ENCODE data around the gene HOATZ.

Gene HOATZ

DNA sequence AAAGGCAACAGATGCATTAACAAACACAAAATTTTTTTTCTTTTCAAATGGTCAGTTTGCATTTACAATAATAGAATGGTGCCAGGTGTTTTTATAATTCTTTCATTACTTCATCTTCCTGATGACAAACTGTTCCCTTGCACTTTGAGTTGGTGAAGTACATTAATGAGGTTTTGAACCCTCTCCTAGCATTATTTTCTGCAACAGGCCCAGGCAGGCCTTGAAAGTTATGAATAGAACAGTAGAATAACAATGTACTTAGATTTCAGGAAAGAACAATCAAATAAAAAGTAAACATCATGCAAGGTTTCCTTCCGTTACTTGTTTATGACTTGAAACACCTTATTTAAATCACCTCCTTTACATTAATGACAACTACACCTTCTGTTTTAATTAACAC is 12.0 kb upstream of the HOATZ start:
- H3K36me3 ChIP-seq (ENCODE audit: insufficient read depth, low read length): no peaks in the 10 kb centered on the region
- no peak overlapping the region for H3K9ac ChIP-seq (ENCODE audit: low read length)
- no peaks in the 10 kb centered on the region for H3K9me3 ChIP-seq (ENCODE audit: low read length)
- H2AFZ ChIP-seq (ENCODE audit: low read length): no peak overlapping the region
- no peak overlapping the region for H3K27ac ChIP-seq (ENCODE audit: low read depth, low read length, poor library complexity, severe bottlenecking)
- no peaks in the 10 kb centered on the region for H3K4me1 ChIP-seq (ENCODE audit: insufficient read depth, low read length, severe bottlenecking)
- no peaks in the 10 kb centered on the region for H4K20me1 ChIP-seq (ENCODE audit: insufficient read depth, low read length)
- H3K4me3 ChIP-seq (ENCODE audit: low read depth, low read length, poor library complexity, severe bottlenecking): no peak overlapping the region
- no peak for TF ChIP-seq EZH2 (IDR thresholded peaks at IDR 0.05; ENCODE audit: borderline replicate concordance, low read length)
- TF ChIP-seq, protein P1, sequence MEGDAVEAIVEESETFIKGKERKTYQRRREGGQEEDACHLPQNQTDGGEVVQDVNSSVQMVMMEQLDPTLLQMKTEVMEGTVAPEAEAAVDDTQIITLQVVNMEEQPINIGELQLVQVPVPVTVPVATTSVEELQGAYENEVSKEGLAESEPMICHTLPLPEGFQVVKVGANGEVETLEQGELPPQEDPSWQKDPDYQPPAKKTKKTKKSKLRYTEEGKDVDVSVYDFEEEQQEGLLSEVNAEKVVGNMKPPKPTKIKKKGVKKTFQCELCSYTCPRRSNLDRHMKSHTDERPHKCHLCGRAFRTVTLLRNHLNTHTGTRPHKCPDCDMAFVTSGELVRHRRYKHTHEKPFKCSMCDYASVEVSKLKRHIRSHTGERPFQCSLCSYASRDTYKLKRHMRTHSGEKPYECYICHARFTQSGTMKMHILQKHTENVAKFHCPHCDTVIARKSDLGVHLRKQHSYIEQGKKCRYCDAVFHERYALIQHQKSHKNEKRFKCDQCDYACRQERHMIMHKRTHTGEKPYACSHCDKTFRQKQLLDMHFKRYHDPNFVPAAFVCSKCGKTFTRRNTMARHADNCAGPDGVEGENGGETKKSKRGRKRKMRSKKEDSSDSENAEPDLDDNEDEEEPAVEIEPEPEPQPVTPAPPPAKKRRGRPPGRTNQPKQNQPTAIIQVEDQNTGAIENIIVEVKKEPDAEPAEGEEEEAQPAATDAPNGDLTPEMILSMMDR (IDR thresholded peaks at IDR 0.05; ENCODE audit: low read length): no peak
- no peaks in the 10 kb centered on the region for H3F3A ChIP-seq (ENCODE audit: insufficient read depth, low read length)
- H3K4me2 ChIP-seq (ENCODE audit: low read length): no peak overlapping the region
- no peaks in the 10 kb centered on the region for H3K79me2 ChIP-seq (ENCODE audit: insufficient read depth, low read length)
- no peaks in the 10 kb centered on the region for H3K9me2 ChIP-seq (ENCODE audit: low read depth, low read length)
- H3K27me3 ChIP-seq (ENCODE audit: insufficient read depth, low read length): no peaks in the 10 kb centered on the region

DNA sequence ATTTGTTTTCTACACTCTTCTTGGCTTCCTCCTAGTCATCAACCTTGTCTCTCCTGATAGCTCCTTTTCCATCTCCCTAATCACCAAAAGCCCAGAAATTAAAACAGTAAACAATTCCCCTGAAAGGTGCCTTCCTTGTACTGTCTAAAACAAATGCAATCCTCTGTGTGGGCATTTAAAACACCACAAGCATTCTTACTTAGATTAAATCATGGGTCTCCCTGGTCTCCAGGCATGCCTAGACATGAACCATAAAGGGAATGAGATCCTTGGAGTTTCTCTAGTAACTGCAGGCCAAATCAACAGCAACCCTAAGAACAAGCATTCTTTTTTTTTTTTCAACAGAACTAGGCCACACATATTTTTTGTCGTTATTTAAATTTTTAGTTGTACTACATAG is 4.3 kb upstream of the HOATZ start:
- Histone ChIP-seq H3K9me2 (ENCODE audit: low read depth, low read length) (no peaks in the 10 kb centered on the region), H3K79me2 (ENCODE audit: insufficient read depth, low read length) (no peaks in the 10 kb centered on the region), H3K9ac (ENCODE audit: low read length) (no peak overlapping the region), H3K4me2 (ENCODE audit: low read length) (no peak overlapping the region), H3K9me3 (ENCODE audit: low read length) (0 out of 2 replicates have a peak, but pooled peaks cover 5% of the 10 kb centered on the region), H3F3A (ENCODE audit: insufficient read depth, low read length) (no peaks in the 10 kb centered on the region), H3K27ac (ENCODE audit: low read depth, low read length, poor library complexity, severe bottlenecking) (no peak overlapping the region), H4K20me1 (ENCODE audit: insufficient read depth, low read length) (no peaks in the 10 kb centered on the region), H2AFZ (ENCODE audit: low read length) (no peak overlapping the region), H3K4me1 (ENCODE audit: insufficient read depth, low read length, severe bottlenecking) (peaks cover 11% of the 10 kb centered on the region), H3K27me3 (ENCODE audit: insufficient read depth, low read length) (0 out of 2 replicates have a peak, but pooled peaks cover 5% of the 10 kb centered on the region), H3K4me3 (ENCODE audit: low read depth, low read length, poor library complexity, severe bottlenecking) (no peak overlapping the region), H3K36me3 (ENCODE audit: insufficient read depth, low read length) (no peaks in the 10 kb centered on the region)
- no peak for TF ChIP-seq EZH2 (IDR thresholded peaks at IDR 0.05; ENCODE audit: borderline replicate concordance, low read length)
- TF ChIP-seq, protein P1 (IDR thresholded peaks at IDR 0.05; ENCODE audit: low read length): no peak

DNA sequence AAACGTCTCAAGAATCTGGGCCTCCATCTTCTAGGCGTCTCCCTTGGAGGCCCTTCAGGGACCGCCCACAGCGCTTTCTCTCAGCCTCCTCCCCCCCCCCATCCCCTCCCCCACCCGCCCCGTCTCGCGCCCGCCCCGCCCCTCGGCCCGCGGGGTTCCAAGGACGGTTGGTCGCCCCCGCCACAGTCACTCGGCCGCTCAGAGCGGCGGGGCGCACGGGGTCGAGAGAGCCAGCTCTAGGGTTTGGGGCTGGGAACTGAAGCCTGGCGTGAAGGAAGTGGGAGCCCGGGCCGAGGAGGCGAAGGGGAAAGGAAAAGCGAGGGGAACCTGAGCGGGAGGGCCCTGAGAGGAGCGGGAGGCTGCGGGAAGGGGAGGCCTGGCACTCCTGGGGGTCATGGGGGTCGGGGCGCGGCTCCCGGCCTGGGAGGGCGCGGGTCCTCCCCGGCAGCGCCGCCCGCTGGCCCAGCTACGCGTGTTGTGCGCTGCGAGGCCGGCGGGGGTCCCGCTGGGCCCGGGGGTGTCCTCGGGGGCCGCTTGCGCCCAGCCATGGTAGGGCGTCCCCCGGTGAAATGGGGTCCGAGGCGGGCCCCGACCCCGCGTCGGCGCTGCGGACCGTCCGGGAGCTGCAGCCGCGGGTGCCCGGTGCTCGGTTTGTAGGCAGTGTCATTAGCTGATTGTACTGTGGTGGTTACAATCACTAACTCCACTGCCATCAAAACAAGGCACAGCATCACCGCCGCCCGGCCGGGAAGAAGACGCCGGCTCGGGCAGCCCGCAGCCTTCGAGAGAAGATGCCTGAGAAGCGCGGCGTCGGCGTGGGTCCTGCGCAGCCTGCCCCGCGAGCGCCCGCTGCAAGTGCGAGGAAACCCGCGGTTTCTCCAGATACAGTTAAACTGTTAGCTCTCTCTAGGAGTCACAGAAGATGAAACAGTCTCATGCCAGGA is 2.0 kb upstream of the HOATZ start, which contains the start of gene BTG4:
Gene BTG4, minus strand, starts transcription at position 91 of the 944 bp plus-strand sequence. CDS start 13,610 bp downstream, outside the sequence.
- H3K36me3 ChIP-seq (ENCODE audit: insufficient read depth, low read length): no peaks in the 10 kb centered on the region
- no peaks in the 10 kb centered on the region for H3K9me2 ChIP-seq (ENCODE audit: low read depth, low read length)
- no peaks in the 10 kb centered on the region for H4K20me1 ChIP-seq (ENCODE audit: insufficient read depth, low read length)
- no peak within 1 kb of the TSS for H3K9ac ChIP-seq (ENCODE audit: low read length)
- H3K27ac ChIP-seq (ENCODE audit: low read depth, low read length, poor library complexity, severe bottlenecking): no peak within 1 kb of the TSS
- H3K27me3 ChIP-seq (ENCODE audit: insufficient read depth, low read length): 0 out of 2 replicates have a peak, but pooled peaks cover 5% of the 10 kb centered on the region
- H3K9me3 ChIP-seq (ENCODE audit: low read length): 0 out of 2 replicates have a peak, but pooled peaks cover 5% of the 10 kb centered on the region
- H2AFZ ChIP-seq (ENCODE audit: low read length): no peak within 1 kb of the TSS
- peak within 1 kb of the TSS; percentile 62 for H3K4me2 ChIP-seq (ENCODE audit: low read length)
- no peaks in the 10 kb centered on the region for H3K79me2 ChIP-seq (ENCODE audit: insufficient read depth, low read length)
- H3F3A ChIP-seq (ENCODE audit: insufficient read depth, low read length): no peaks in the 10 kb centered on the region
- peak within 1 kb of the TSS; percentile 50 for H3K4me3 ChIP-seq (ENCODE audit: low read depth, low read length, poor library complexity, severe bottlenecking)
- TF ChIP-seq, protein P1 (IDR thresholded peaks at IDR 0.05; ENCODE audit: low read length): peak; percentile 41; the same call in 1 of the 2 replicates
- 0 out of 2 replicates have a peak, but pooled peaks have one; percentile 34 for TF ChIP-seq EZH2 (IDR thresholded peaks at IDR 0.05; ENCODE audit: borderline replicate concordance, low read length)
- peaks cover 11% of the 10 kb centered on the region for H3K4me1 ChIP-seq (ENCODE audit: insufficient read depth, low read length, severe bottlenecking)
